Activated naive CD4-positive, alpha-beta T cell treated with anti-CD3 and anti-CD28 coated beads, Interleukin-2, amount 50 U/mL, for 24 hours (primary cell): Measurements from ENCODE around the gene SRGAP1.

Experiments used
- H3K27ac Mint-ChIP-seq: one replicate; pipeline ENCODE4 v1.8.0; 2021; ENCODE audit warnings: mild to moderate bottlenecking, mixed read lengths
- H3K27me3 Mint-ChIP-seq: one replicate; pipeline ENCODE4 v1.8.0; 2021; ENCODE audit warnings: mixed read lengths
- H3K36me3 Mint-ChIP-seq: one replicate; pipeline ENCODE4 v1.8.0; 2021; ENCODE audit warnings: mixed read lengths
- H3K4me1 Mint-ChIP-seq: one replicate; pipeline ENCODE4 v1.8.0; 2021; ENCODE audit warnings: mixed read lengths
- H3K4me3 Mint-ChIP-seq: one replicate; pipeline ENCODE4 v1.8.0; 2021; ENCODE audit warnings: mild to moderate bottlenecking, mixed read lengths
- H3K9me3 Mint-ChIP-seq: one replicate; pipeline ENCODE4 v1.8.0; 2021; ENCODE audit warnings: mixed read lengths

The SRGAP1 gene

DNA sequence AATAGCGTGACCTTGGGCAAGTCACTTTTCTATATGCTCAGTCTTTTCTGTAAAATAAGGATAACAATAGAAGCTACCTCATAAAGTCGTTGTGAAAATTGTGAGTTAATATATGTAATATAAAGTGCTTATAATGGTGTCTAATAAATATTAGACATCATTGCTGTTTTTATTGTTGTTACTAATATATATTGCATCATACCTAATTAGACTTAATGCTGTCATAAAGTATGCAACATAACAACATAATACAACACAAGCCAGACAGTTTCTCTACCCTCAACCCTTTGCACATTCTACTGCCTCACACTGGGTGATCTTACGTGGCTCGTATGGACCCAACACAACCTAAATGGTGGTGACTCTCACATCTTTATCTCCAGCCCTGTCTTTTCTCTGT, 240.7 kb downstream of the SRGAP1 start:
- no peaks in the 10 kb centered on the region for H3K9me3 Mint-ChIP-seq
- H3K27ac Mint-ChIP-seq: no peak overlapping the region
- no peaks in the 10 kb centered on the region for H3K4me1 Mint-ChIP-seq
- H3K36me3 Mint-ChIP-seq: no peaks in the 10 kb centered on the region
- H3K4me3 Mint-ChIP-seq: no peak overlapping the region
- H3K27me3 Mint-ChIP-seq: peaks cover 3% of the 10 kb centered on the region

- Mint-ChIP-seq H3K4me1 (no peaks in the 10 kb centered on the region), H3K27me3 (peaks cover 2% of the 10 kb centered on the region), H3K27ac (no peak overlapping the region), H3K4me3 (no peak overlapping the region), H3K9me3 (no peaks in the 10 kb centered on the region), H3K36me3 (no peaks in the 10 kb centered on the region)
These were observed 241.5 kb downstream of the SRGAP1 start for GRCh38 chr12:64085996-64086395.

DNA sequence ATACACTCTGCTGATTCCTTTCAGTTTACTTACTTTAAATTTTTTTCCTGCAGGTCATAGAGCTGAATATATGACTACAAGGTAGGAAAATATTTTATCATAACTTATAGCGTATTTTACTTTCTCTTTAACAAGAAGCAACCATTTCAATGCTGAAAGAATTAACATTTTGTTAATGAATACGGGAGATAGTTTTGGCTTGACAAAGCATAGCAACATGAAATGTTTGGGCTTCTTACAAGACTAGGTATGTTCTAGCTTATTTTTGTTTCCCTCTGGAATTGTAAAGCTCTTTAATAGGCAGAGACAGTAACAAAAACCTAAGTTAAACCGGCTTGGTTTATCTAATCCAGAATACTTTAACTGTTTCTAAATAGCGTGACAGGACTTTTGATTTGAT, 242.4 kb downstream of the SRGAP1 start:
- Mint-ChIP-seq H3K36me3 (no peaks in the 10 kb centered on the region), H3K27ac (no peak overlapping the region), H3K9me3 (no peaks in the 10 kb centered on the region), H3K27me3 (peaks cover 2% of the 10 kb centered on the region), H3K4me1 (no peaks in the 10 kb centered on the region), H3K4me3 (no peak overlapping the region)

GRCh38 chr12:64087761-64088160, 243.3 kb downstream of the SRGAP1 start:
- Mint-ChIP-seq H3K4me3 (no peak overlapping the region), H3K27ac (no peak overlapping the region), H3K27me3 (peaks cover 2% of the 10 kb centered on the region), H3K9me3 (no peaks in the 10 kb centered on the region), H3K4me1 (no peaks in the 10 kb centered on the region), H3K36me3 (no peaks in the 10 kb centered on the region)

GRCh38 chr12:64088431-64089349, 244.2 kb downstream of the SRGAP1 start:
- H3K4me1 Mint-ChIP-seq: no peaks in the 10 kb centered on the region
- H3K27ac Mint-ChIP-seq: no peak overlapping the region
- H3K4me3 Mint-ChIP-seq: no peak overlapping the region
- H3K9me3 Mint-ChIP-seq: no peaks in the 10 kb centered on the region
- peaks cover 2% of the 10 kb centered on the region for H3K27me3 Mint-ChIP-seq
- no peaks in the 10 kb centered on the region for H3K36me3 Mint-ChIP-seq

- H3K27ac Mint-ChIP-seq: no peak overlapping the region
These were observed 245.5 kb downstream of the SRGAP1 start for GRCh38 chr12:64090047-64090446.

DNA sequence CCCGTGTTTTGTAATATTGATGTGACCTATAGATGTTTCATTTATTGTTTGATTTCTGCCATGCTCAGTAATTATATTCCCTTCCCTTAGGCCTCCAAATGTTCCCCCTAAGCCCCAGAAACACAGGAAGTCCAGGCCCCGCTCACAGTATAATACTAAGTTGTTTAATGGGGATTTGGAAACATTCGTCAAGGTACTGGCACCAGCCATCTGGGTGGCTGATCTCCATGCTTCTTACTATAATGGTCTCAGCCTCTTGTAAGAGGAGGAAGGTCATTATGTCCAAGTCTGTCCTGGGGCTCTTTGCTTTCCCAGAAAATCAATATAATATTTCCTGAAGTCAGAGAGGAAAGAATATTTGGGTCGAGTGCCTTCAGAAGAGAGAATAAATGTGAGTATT, 246.7 kb downstream of the SRGAP1 start:
- Mint-ChIP-seq H3K4me3 (no peak overlapping the region), H3K27me3 (peaks cover 2% of the 10 kb centered on the region), H3K9me3 (no peaks in the 10 kb centered on the region), H3K27ac (no peak overlapping the region), H3K36me3 (no peaks in the 10 kb centered on the region), H3K4me1 (no peaks in the 10 kb centered on the region)

More at GRCh38 chr12:64090047-64090446, 245.5 kb downstream of the SRGAP1 start:
- Mint-ChIP-seq H3K4me3 (no peak overlapping the region), H3K9me3 (no peaks in the 10 kb centered on the region), H3K27me3 (peaks cover 2% of the 10 kb centered on the region), H3K36me3 (no peaks in the 10 kb centered on the region), H3K4me1 (no peaks in the 10 kb centered on the region)

DNA sequence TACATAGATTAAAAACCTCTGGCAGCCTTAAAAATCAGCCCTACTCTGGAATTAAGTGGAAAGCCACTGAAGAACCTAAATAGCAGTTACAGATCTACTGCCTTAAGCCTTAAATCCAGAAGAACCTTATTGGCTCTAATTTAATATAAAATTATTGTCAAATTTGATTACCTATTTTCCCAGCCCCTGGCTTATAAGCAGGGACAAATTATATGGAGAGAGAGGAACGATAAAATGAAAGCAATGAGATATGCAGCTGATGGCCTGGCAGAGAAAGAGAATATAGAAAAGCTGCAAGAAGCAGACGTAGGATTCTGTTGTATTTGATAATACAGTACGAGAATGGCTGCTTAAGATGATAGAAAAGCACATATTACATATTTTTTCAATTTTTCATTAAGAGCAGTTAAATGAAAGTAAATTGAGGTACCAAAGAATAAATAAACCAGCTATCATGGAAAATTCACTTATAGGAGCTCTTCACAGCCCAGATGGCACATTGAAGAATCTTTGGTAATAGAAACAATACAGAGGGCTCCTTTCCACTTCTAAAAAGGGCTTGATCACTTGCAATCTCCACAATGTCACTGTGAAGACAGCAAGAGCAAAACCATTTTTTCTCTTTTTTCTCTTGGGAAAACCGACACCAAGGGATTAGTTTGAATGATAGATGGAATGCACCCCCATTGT, 248.2 kb downstream of the SRGAP1 start:
- Mint-ChIP-seq H3K27ac (no peak overlapping the region), H3K4me1 (no peaks in the 10 kb centered on the region), H3K36me3 (no peaks in the 10 kb centered on the region), H3K9me3 (no peaks in the 10 kb centered on the region), H3K4me3 (no peak overlapping the region), H3K27me3 (no peaks in the 10 kb centered on the region)

GRCh38 chr12:64093689-64094088, 249.2 kb downstream of the SRGAP1 start:
- Mint-ChIP-seq H3K27me3 (peaks cover 1% of the 10 kb centered on the region), H3K4me1 (no peaks in the 10 kb centered on the region), H3K9me3 (no peaks in the 10 kb centered on the region)

DNA sequence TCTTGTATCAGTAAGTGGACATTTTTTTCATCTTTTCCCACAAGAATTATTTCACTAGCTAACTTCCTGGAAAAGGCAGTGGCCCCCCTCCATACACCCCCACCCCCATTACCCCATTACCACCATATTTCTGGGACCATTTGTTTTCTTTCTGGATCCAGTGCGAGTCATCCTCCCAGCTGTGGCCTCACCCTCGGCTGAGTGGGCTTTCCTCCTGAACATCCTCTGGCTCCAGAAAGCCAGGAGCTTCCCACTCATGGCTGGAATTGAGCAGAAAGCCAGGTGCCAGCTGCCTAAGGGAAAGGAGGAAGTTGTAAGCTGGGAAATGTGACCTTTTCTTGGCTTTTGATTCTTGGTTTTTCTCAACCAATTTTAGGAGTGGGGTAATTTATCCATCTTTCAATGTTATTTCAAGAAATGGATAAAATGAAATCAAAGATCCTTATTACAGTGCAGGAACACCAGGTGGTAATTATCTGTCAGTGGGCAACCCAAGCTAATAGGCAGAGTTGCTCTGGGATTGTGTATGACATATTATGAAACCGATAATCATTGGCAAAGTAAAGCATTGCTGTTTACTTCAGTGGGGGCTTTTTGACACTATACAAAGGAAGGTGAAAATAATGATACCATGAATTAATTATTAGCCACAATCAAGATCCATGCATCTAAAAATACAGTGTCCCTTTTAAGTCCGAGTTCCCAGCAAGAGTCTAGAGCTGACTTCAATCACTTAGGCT, 253.0 kb downstream of the SRGAP1 start:
- no peaks in the 10 kb centered on the region for H3K4me1 Mint-ChIP-seq
- no peak overlapping the region for H3K27ac Mint-ChIP-seq

More at GRCh38 chr12:64093689-64094088, 249.2 kb downstream of the SRGAP1 start:
- Mint-ChIP-seq H3K36me3 (no peaks in the 10 kb centered on the region), H3K27ac (no peak overlapping the region), H3K4me3 (no peak overlapping the region)

DNA sequence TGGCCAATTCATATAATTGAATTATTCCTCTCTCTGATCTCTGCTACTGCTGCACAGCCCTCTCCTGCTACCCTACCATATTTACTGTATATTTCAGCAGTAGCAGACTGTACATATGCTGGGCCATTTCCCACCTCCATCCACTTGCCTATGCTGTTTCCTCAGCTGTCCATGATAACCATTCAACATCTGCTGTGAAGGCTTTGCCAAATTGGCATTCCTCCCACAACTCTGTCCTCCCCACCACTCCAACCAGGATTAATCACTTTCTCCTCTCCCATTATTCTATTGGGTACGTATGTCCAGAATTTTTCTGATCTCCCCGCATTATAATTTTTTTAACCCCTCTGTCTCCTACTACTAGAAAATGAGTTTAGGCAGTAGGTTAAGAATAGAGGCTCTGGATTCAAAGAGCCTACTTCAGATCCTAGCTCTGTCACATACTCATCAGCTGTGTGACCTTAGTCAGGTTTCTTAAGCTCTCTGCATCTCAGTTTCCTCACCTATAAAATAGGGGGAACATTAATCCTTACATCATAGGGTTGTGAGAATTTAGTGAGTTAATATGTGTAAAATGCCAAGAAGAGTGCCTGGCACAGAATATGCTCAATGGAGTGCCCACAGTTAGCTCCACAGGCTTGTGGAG, 254.3 kb downstream of the SRGAP1 start:
- no peaks in the 10 kb centered on the region for H3K36me3 Mint-ChIP-seq
- H3K4me1 Mint-ChIP-seq: no peaks in the 10 kb centered on the region
- H3K4me3 Mint-ChIP-seq: no peak overlapping the region
- H3K27ac Mint-ChIP-seq: no peak overlapping the region
- H3K9me3 Mint-ChIP-seq: no peaks in the 10 kb centered on the region
- H3K27me3 Mint-ChIP-seq: peaks cover 6% of the 10 kb centered on the region

More for the DNA sequence above, 253.0 kb downstream of the SRGAP1 start:
- Mint-ChIP-seq H3K36me3 (no peaks in the 10 kb centered on the region), H3K9me3 (no peaks in the 10 kb centered on the region), H3K27me3 (peaks cover 6% of the 10 kb centered on the region), H3K4me3 (no peak overlapping the region)

DNA sequence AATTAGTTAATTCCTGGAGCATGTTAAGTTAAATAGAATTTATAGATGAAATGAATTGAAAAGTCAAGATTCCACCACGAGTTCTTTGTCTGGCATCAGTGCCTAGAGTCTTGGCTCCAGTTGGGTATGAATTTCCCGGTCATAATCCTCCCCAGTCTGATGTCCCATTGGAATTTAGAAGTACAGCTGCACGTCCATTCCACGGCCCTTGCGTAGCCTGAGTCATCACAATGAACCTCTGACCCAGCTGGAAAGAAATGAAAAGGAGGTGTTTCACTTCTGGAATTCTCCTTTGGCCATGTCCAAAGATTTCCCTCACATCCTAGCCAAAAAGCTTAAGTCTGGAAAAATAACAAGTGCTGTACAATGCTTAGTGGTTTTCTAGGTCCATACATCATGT, 254.9 kb downstream of the SRGAP1 start:
- H3K4me3 Mint-ChIP-seq: no peak overlapping the region
- H3K27me3 Mint-ChIP-seq: peaks cover 6% of the 10 kb centered on the region
- no peaks in the 10 kb centered on the region for H3K9me3 Mint-ChIP-seq
- H3K27ac Mint-ChIP-seq: no peak overlapping the region
- no peaks in the 10 kb centered on the region for H3K36me3 Mint-ChIP-seq
- H3K4me1 Mint-ChIP-seq: no peaks in the 10 kb centered on the region

GRCh38 chr12:64102339-64102738, 257.8 kb downstream of the SRGAP1 start:
- no peaks in the 10 kb centered on the region for H3K9me3 Mint-ChIP-seq
- H3K4me1 Mint-ChIP-seq: no peaks in the 10 kb centered on the region
- H3K27ac Mint-ChIP-seq: no peak overlapping the region
- no peak overlapping the region for H3K4me3 Mint-ChIP-seq
- H3K27me3 Mint-ChIP-seq: peaks cover 12% of the 10 kb centered on the region
- no peaks in the 10 kb centered on the region for H3K36me3 Mint-ChIP-seq

- Mint-ChIP-seq H3K4me3 (no peak overlapping the region), H3K9me3 (no peaks in the 10 kb centered on the region), H3K36me3 (no peaks in the 10 kb centered on the region), H3K4me1 (no peaks in the 10 kb centered on the region), H3K27ac (no peak overlapping the region), H3K27me3 (peaks cover 13% of the 10 kb centered on the region)
These were observed 259.6 kb downstream of the SRGAP1 start for GRCh38 chr12:64103825-64104740.
